Measurements from ENCODE around the gene ZNF503. TPM values are rescaled to one million over a fixed set of nuclear protein-coding genes. Genes with fewer than 3 reads are reported as not detected.

Gene ZNF503, protein sequence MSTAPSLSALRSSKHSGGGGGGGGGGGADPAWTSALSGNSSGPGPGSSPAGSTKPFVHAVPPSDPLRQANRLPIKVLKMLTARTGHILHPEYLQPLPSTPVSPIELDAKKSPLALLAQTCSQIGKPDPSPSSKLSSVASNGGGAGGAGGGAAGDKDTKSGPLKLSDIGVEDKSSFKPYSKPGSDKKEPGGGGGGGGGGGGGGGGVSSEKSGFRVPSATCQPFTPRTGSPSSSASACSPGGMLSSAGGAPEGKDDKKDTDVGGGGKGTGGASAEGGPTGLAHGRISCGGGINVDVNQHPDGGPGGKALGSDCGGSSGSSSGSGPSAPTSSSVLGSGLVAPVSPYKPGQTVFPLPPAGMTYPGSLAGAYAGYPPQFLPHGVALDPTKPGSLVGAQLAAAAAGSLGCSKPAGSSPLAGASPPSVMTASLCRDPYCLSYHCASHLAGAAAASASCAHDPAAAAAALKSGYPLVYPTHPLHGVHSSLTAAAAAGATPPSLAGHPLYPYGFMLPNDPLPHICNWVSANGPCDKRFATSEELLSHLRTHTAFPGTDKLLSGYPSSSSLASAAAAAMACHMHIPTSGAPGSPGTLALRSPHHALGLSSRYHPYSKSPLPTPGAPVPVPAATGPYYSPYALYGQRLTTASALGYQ
- 2.6 and 6.0 TPM in 2 replicates for total RNA-seq (2014; rRNA removed; shearing (Covaris generic))

DNA sequence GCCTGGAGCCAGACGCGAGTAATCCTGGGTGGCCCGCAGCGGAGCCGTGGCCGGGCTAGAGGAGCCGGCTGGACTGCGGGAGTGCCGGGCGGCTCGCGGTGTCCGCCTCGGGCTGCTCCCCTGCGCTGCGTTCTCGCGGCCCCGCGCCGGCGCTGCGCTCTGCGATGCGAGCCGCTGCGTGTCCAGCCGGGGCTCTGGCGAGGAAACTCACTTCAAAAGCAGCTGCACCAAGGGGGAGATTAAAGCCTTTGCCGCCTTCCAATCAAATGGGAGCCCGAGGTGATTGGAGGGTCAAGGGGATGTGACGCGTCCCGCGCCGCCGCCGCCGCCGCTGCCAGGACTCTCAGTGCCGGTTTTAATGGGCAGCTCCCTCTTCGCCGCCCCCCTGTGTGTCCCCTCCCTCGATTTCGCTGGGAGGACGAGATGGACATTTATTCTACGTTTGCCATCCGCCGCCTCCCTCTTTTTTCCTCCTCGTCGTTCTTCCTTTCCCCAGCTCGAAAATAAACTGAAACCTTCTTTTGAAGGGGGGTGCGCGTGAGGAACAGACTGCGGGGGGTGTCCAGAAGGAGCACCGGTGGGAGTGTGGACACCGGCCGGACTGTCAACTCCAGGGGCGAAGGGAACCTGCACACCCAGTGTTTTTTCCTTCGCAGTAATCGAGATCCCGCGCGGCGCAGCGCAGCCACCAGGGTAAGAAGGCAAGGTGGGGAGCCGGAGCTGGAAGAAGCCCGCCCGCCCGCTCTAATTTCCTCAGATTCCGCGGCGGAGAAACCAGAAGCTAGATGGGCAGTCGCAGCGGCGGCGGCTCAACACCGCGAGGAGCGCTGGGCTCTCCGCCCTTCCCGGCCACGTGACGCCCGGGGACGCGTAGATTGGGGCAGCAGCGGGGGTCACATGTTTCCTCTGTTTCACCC lies at the start of gene ZNF503:
TSS of gene ZNF503 (minus strand) at position 196 of the 917 bp plus-strand sequence. CDS start 345 bp downstream, outside the sequence.
- peak within 1 kb of the TSS; percentile 60 for H3K27ac ChIP-seq
- H3K27me3 ChIP-seq (replicated peaks), result no peaks in the 10 kb centered on the region
- no peaks in the 10 kb centered on the region; the same call in 1 of the 2 replicates for H3K9me3 ChIP-seq (replicated peaks)
- peaks cover 20% of the 10 kb centered on the region for H3K36me3 ChIP-seq
- H3K4me3 ChIP-seq, result peak within 1 kb of the TSS; percentile 79
- H3K4me1 ChIP-seq (replicated peaks), result peaks cover 27% of the 10 kb centered on the region
- DNase-seq (ENCODE audit: low read depth in 1 of 2, low spot score in 2 of 2), result peak; percentile 93 to 94

DNA sequence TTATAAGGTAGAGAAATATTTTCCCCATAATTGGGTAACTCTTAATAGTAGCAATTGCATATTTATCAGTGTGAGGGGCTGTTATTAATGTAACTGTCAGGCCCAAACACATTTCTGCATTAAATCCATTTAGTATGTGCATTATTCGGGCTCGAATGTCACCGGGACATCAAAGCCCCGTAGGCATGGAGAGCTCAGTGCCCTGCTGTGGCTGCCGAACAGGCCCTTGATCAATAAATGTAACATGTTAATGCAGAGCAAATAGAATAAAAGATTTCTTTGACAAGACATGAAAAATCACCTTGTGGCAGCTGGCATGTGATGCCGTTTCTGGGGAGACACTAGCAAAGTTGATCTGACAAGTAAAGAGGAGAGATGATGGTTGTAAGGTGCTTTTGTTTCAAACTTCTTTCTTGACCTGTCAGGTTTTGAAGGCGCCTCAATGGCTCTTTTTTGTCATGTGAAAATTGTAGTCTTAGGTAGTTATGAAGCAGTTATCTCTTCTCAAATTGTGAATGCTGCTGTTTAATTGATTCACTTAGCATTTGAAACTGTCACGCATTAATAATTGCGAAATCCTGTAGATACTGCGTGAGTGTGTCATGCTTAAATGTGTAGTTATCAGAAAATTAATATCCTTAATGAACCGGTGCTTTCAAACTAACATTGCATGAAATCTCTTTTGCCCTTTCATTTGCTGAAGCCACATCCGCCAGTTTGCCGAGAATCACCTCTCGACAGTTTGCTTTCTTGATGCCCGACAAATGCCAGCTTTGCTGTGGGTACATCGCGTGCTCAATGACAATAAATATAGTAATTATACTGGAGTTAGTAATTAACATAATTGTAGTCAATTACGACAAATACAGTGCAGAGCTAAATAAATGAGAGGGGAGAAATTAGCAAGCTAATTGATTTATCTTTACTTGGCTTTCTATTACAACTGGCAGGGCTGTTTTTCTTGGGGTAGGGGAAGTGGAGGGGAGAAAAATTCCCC lies 49.4 kb upstream of the ZNF503 start:
- H3K36me3 ChIP-seq, result no peaks in the 10 kb centered on the region

DNA sequence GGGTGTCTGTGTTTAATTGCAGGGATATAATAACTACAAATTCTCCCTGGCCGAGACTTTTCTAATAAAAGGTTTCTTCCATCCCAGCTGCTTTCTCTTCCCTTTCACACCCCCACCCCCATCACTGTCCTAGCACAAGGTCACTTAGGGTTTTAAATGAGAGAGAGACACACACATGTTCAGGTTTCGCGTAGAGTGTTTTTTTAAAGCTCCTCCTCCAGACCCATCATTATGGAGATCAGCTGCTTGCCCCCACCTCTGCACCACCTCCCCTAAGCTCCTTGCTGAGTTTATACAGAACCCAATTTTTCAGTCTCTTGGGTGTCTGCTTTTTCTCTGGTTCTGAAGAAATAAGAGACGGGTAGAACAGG lies 48.5 kb upstream of the ZNF503 start:
- no peaks in the 10 kb centered on the region; the same call in 1 of the 2 replicates for H3K9me3 ChIP-seq (replicated peaks)
- H3K4me1 ChIP-seq (replicated peaks), result no peaks in the 10 kb centered on the region
- H3K4me3 ChIP-seq, result no peak overlapping the region
- H3K27ac ChIP-seq, result no peak overlapping the region
- no peaks in the 10 kb centered on the region for H3K36me3 ChIP-seq
- no peaks in the 10 kb centered on the region for H3K27me3 ChIP-seq (replicated peaks)
- DNase-seq (ENCODE audit: low read depth in 1 of 2, low spot score in 2 of 2), result no peak

More for the DNA sequence above, 49.4 kb upstream of the ZNF503 start:
- Histone ChIP-seq H3K4me1 (replicated peaks) (no peaks in the 10 kb centered on the region), H3K9me3 (replicated peaks) (no peaks in the 10 kb centered on the region; the same call in 1 of the 2 replicates), H3K27ac (no peak overlapping the region), H3K4me3 (no peak overlapping the region), H3K27me3 (replicated peaks) (no peaks in the 10 kb centered on the region)
- no peak for DNase-seq (ENCODE audit: low read depth in 1 of 2, low spot score in 2 of 2)

DNA sequence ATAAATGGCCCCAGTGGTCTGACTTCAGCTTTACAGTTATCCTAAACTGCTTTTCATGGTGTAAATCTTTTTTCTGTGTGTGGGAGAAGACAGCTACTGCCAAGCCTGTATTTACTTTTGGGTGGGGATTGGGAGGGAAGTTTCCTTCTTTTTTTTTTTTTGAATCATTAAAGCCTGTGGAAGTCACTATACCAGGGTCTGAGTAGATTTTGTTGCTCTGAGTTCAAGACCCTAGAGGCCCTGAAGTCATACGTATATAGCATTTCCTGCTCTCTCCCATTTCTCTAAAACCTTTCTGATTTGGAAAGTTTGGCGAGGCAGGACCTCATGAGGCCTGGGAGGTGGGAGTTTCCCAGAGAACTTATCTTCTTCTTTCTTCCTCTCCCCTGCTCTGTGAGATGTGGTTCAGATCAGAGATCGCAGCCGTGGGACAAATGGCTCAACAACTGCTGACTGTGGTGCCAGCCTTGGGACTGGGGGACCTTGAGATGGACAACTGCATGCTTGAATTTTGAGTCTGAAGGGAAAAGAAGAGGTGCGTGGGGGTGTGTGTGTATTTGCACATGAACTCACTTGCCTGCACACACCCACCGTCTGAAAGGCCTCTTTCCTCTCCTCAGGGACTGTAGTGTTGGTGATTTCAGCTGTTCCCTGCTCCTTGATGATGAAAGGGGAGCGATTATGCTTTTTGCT lies 48.0 kb upstream of the ZNF503 start:
- Histone ChIP-seq H3K9me3 (replicated peaks) (no peaks in the 10 kb centered on the region; the same call in 1 of the 2 replicates), H3K27me3 (replicated peaks) (no peaks in the 10 kb centered on the region), H3K4me3 (no peak overlapping the region), H3K36me3 (no peaks in the 10 kb centered on the region), H3K27ac (no peak overlapping the region), H3K4me1 (replicated peaks) (no peaks in the 10 kb centered on the region)
- no peak for DNase-seq (ENCODE audit: low read depth in 1 of 2, low spot score in 2 of 2)

DNA sequence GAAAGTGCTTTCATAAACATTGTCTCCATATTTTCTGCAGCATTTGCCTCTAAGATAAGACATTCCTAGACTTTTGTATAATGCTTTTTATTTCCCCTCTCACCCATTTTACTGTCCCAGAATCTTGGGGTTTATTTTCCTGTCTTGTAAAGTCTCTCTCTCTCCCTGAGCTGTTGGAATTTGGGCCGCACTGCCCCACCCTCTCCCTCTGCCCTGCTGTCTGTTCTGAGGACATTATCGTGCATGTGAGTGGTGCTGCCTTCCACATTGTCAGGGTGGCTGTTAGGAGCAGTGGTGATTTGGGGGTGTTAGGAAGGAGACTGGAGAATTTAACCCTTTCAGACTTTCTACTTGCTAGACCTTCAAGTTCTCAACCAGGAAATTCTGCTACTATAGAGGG lies 46.6 kb upstream of the ZNF503 start:
- Histone ChIP-seq H3K36me3 (no peaks in the 10 kb centered on the region), H3K4me1 (replicated peaks) (no peaks in the 10 kb centered on the region), H3K27me3 (replicated peaks) (no peaks in the 10 kb centered on the region), H3K9me3 (replicated peaks) (peaks cover 10% of the 10 kb centered on the region), H3K27ac (no peak overlapping the region), H3K4me3 (no peak overlapping the region)
- DNase-seq (ENCODE audit: low read depth in 1 of 2, low spot score in 2 of 2), result no peak

DNA sequence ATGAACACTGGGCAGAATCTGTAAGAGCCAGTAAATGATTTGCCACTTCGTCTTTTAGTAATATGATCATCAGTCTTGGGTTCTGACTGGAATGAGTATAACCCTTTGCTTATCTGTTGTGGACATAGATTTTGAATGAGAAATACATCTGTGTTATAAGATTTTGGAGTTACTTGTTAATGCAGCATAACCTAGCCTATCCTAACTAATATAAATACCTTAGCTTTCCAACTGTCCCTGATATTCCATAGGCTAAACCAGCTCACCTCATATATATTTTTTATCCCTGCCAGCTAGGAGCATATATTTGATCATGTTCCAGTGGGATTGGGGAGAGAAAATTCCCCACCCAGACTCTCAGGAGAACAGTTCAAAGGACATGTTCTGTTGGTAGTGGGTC lies 44.9 kb upstream of the ZNF503 start:
- Histone ChIP-seq H3K4me3 (no peak overlapping the region), H3K27ac (no peak overlapping the region), H3K27me3 (replicated peaks) (no peaks in the 10 kb centered on the region), H3K36me3 (no peaks in the 10 kb centered on the region), H3K4me1 (replicated peaks) (no peaks in the 10 kb centered on the region), H3K9me3 (replicated peaks) (peaks cover 10% of the 10 kb centered on the region)
- no peak for DNase-seq (ENCODE audit: low read depth in 1 of 2, low spot score in 2 of 2)

DNA sequence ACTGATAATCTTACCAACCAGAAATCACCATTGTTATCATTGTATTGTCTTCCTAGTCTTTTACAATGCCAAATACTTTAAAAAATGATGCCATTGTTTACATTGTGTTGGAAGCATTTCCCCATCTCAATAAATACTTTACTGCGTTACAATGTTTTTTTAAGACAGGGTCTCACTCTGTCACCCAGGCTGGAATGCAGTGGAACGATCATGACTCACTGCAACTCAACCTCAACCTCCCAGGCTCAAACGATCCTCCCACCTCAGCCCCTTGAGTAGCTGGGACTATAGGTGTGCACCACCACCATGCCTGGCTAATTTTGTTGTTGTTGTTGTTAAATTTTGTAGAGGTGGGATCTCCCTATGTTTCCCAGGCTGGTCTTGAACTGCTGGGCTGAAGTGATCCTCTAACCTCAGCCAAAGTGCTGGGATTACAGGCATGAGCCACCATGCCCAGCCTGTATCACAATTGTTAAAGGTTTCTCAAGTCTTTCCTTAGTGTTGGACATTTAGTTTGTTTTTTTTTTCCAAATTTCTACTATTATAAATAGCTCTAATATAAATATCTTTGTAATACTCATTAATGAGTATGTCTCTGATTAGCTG lies 43.3 kb upstream of the ZNF503 start:
- H3K36me3 ChIP-seq, result no peaks in the 10 kb centered on the region
- H3K27me3 ChIP-seq (replicated peaks), result no peaks in the 10 kb centered on the region
- DNase-seq (ENCODE audit: low read depth in 1 of 2, low spot score in 2 of 2), result no peak
- H3K27ac ChIP-seq, result no peak overlapping the region
- no peak overlapping the region for H3K4me3 ChIP-seq
- H3K9me3 ChIP-seq (replicated peaks), result peaks cover 10% of the 10 kb centered on the region
- H3K4me1 ChIP-seq (replicated peaks), result no peaks in the 10 kb centered on the region

DNA sequence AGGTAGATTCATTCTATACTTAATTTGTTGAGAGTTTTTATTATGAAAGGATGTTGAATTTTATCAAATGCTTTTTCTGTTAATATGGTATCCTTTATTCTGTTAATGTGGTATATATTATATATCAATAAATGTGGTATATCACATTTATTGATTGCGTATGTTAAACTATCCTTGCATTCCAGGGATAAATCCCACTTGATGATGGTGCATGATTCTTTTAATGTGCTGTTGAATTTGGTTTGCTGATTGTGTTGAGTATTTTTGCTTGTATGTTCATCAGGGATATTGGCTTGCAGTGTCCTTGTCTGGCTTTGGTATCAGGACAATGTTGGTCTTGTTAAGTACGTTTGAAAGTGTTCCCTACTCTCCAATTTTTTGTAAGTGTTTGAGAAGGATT lies 41.8 kb upstream of the ZNF503 start:
- peaks cover 10% of the 10 kb centered on the region for H3K9me3 ChIP-seq (replicated peaks)
- DNase-seq (ENCODE audit: low read depth in 1 of 2, low spot score in 2 of 2), result no peak
- H3K4me3 ChIP-seq, result no peak overlapping the region
- no peaks in the 10 kb centered on the region for H3K27me3 ChIP-seq (replicated peaks)
- no peak overlapping the region for H3K27ac ChIP-seq
- H3K36me3 ChIP-seq, result no peaks in the 10 kb centered on the region
- H3K4me1 ChIP-seq (replicated peaks), result no peaks in the 10 kb centered on the region

DNA sequence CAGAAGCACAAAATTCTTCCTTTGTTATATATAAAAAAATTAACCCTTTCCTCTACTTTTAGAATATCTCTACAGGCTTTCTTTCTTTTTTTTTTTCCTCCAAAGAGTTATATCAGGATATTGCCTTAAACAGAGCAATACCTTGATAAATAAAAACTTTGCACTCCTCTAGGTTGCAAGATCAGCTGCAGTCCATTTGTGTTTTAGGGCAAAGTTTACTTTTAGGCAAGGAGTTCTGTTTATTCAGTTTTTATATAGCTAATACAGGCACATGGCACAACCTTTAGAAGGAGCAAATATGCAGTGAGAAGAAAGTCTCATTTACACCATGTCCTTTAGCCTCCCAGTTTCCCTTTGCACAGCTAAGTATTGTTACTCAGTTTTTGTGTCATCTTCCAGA lies 40.1 kb upstream of the ZNF503 start:
- no peaks in the 10 kb centered on the region for H3K4me1 ChIP-seq (replicated peaks)
- H3K9me3 ChIP-seq (replicated peaks), result peaks cover 10% of the 10 kb centered on the region
- H3K27ac ChIP-seq, result no peak overlapping the region
- DNase-seq (ENCODE audit: low read depth in 1 of 2, low spot score in 2 of 2), result no peak
- no peak overlapping the region for H3K4me3 ChIP-seq
- no peaks in the 10 kb centered on the region for H3K36me3 ChIP-seq
- H3K27me3 ChIP-seq (replicated peaks), result no peaks in the 10 kb centered on the region

DNA sequence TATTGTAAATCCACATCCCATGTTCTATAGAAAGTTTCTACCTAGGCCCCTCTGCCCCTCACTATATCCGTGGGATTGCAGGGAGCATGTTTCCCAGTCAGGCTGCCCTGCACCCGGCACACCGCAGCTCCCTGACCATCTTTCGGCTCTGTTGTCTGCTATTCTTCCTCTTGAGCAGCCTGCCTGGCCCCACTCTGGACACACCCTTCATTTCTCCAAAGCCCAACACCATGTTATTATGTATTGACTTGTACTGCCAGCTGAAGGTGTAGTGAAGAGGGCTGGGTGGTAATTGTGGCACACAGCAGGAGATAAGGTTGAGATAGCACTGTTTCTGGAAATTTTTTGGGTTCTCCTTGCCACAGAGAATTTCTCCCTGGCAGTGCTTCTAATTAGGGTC lies 39.6 kb upstream of the ZNF503 start:
- Histone ChIP-seq H3K27ac (no peak overlapping the region), H3K36me3 (no peaks in the 10 kb centered on the region), H3K4me3 (no peak overlapping the region), H3K27me3 (replicated peaks) (no peaks in the 10 kb centered on the region), H3K9me3 (replicated peaks) (peaks cover 10% of the 10 kb centered on the region), H3K4me1 (replicated peaks) (no peaks in the 10 kb centered on the region)
- DNase-seq (ENCODE audit: low read depth in 1 of 2, low spot score in 2 of 2), result no peak

DNA sequence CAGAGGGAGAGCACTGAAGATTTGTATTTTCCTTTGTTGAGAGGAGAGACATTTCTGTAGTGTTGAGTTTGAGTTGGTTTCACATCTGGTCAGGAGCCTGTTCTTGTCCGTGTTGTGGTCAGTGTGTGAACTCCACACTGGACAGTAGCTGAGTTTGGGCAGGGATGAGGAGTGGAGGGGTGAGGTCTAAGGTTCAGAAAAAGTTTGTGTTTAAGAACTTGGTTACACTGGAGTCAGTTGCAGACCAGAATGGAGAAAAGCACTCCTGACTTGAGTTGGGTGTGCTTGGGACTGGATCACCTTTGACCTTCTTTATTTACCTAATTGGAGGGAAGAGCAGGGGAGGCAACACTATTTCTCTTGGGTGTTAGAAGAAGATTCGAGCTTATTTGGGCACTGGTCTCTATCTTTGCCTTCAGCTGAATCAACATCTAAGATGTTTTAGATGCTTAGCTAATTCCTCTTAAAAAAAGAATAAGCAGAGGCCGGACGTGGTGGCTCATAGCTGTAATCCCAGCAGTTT lies 38.8 kb upstream of the ZNF503 start:
- Histone ChIP-seq H3K4me1 (replicated peaks) (no peaks in the 10 kb centered on the region), H3K9me3 (replicated peaks) (peaks cover 10% of the 10 kb centered on the region), H3K36me3 (no peaks in the 10 kb centered on the region), H3K27ac (no peak overlapping the region), H3K4me3 (no peak overlapping the region), H3K27me3 (replicated peaks) (no peaks in the 10 kb centered on the region)
- no peak for DNase-seq (ENCODE audit: low read depth in 1 of 2, low spot score in 2 of 2)

DNA sequence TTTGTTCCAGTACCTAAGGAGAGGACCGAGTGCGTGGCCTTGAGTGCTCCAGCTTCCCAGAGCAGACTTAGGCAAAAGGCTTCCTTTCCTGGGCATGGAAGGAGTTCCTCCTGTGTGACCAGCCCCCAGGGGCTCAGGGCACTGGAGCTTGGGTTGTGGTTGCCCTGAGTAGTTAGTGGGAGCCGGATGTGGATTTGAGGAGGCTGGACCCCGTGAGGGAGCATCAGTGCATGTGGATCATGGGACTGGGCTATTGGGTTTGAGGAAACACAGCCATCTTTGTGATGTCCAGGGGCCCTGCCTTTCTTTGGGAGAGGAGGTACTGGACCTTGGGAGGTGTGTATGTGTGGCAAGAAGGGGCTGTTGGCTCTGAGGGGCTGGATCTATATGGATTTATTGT lies 38.2 kb upstream of the ZNF503 start:
- H3K9me3 ChIP-seq (replicated peaks), result peaks cover 10% of the 10 kb centered on the region
- no peak overlapping the region for H3K27ac ChIP-seq
- DNase-seq (ENCODE audit: low read depth in 1 of 2, low spot score in 2 of 2), result no peak
- H3K4me3 ChIP-seq, result no peak overlapping the region
- no peaks in the 10 kb centered on the region for H3K36me3 ChIP-seq
- 0 out of 2 replicates have a peak, but pooled peaks cover 4% of the 10 kb centered on the region for H3K27me3 ChIP-seq (replicated peaks)
- no peaks in the 10 kb centered on the region for H3K4me1 ChIP-seq (replicated peaks)

All from SJSA1 (cell line).